GM06990 (cell line): ENCODE data around the gene TLDC2.

Experiments
- DNase-seq: peaks from one replicate; pipeline ENCODE4 v3.0.0-alpha.2; 2011; ENCODE audit not compliant: insufficient read length; ENCODE audit errors: extremely low read depth
- H3K27me3 ChIP-seq: replicated peaks from 2 replicates; pipeline ENCODE4 v1.6.0; 2011; ENCODE audit warnings: low read length; ENCODE audit not compliant: control insufficient read depth, insufficient read depth
- H3K36me3 ChIP-seq: 2 replicates; pipeline ENCODE4 v1.5.1; 2011; ENCODE audit warnings: low read length; ENCODE audit not compliant: control insufficient read depth, insufficient read depth
- H3K4me3 ChIP-seq: replicated peaks from 2 replicates; pipeline ENCODE4 v1.5.1; 2011; ENCODE audit warnings: low read depth, mild to moderate bottlenecking, control low read depth, low read length
- TF ChIP-seq, protein P1 (sequence below): IDR thresholded peaks from 2 replicates; pipeline ENCODE4 v1.5.1; 2011; ENCODE audit warnings: low read length, control low read depth, mild to moderate bottlenecking, inconsistent platforms; ENCODE audit not compliant: insufficient read depth, poor library complexity, severe bottlenecking

The TLDC2 gene

DNA sequence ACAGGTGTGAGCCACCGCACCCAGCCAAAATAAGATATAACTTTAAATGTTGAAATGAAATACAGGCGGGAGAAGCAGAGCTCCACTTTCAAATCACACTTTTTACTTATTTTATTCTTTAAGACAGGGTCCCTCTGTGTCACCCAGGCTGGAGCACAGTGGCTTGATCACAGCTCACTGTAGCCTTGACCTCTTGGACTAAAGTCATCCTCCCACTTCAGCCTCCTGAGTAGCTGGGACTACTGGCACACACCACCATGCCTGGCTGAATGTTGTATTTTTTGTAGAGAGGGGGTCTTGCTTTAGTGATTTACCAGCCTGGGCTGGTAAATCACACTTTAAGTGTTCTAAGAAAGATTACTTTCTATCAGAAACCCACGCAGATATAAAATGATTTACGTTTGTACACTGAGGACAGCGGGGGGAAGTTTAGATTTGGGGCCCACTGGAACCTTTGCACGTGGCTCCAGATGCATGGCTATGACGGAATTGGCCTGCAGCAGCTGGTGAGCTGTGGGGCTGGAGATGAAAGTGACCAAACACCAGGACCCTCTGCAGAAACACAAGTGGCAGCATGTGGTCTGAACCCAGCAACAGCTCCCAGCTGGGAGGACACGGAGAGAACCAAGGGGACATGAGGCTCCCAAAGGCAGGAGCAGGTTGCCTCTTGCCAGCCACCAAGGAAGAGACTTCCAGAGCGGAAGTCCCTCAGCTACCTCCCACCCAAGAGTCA lies 26.4 kb upstream of the TLDC2 start:
- H3K4me3 ChIP-seq: no peak overlapping the region
- DNase-seq: no peak
- H3K36me3 ChIP-seq: no peaks in the 10 kb centered on the region
- TF ChIP-seq, protein P1, sequence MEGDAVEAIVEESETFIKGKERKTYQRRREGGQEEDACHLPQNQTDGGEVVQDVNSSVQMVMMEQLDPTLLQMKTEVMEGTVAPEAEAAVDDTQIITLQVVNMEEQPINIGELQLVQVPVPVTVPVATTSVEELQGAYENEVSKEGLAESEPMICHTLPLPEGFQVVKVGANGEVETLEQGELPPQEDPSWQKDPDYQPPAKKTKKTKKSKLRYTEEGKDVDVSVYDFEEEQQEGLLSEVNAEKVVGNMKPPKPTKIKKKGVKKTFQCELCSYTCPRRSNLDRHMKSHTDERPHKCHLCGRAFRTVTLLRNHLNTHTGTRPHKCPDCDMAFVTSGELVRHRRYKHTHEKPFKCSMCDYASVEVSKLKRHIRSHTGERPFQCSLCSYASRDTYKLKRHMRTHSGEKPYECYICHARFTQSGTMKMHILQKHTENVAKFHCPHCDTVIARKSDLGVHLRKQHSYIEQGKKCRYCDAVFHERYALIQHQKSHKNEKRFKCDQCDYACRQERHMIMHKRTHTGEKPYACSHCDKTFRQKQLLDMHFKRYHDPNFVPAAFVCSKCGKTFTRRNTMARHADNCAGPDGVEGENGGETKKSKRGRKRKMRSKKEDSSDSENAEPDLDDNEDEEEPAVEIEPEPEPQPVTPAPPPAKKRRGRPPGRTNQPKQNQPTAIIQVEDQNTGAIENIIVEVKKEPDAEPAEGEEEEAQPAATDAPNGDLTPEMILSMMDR: no peak
- H3K27me3 ChIP-seq: no peaks in the 10 kb centered on the region

DNA sequence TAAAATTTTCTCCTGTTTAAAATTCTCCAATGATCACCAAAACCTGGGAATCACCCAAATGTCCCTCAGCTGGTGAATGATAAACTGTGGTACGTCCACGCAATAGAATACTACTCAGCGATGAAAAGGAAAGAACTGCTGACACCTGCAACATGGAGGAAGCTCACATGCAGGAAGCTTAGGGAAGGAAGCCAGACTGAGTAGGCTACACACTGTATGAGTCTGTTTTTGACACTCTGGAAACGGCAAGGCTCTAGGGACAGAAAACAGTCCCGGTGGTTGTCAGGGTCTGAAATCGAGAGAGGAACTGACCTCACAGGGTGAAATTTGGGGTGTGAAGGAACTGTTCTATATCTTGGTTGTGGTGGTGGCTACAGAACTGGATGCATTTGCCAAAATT lies 25.2 kb upstream of the TLDC2 start:
- no peak for DNase-seq
- H3K27me3 ChIP-seq: no peaks in the 10 kb centered on the region
- TF ChIP-seq, protein P1: no peak
- no peaks in the 10 kb centered on the region for H3K36me3 ChIP-seq
- no peak overlapping the region for H3K4me3 ChIP-seq

DNA sequence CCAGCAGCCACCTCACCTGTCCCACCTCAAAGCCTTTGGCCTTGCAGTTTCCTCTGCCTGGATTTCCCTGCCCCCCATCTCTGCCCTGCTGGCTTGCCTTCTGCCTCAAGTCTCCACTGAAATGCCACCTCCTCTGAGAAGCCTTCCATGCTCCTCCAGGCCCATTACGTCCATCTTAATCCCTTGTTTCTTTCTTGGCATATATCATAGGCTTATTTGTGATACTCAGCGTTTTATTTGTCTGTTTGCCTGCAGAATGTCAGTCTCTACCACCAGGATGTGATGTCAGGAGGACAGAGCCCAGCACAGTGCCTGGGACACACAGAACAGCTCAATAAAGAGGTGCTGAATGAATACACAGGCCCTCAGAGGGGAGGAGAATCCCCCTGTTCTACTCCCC lies 24.4 kb upstream of the TLDC2 start:
- no peak for DNase-seq
- TF ChIP-seq, protein P1: no peak
- Histone ChIP-seq H3K36me3 (no peaks in the 10 kb centered on the region), H3K27me3 (no peaks in the 10 kb centered on the region), H3K4me3 (peak overlapping the region; percentile 57)

DNA sequence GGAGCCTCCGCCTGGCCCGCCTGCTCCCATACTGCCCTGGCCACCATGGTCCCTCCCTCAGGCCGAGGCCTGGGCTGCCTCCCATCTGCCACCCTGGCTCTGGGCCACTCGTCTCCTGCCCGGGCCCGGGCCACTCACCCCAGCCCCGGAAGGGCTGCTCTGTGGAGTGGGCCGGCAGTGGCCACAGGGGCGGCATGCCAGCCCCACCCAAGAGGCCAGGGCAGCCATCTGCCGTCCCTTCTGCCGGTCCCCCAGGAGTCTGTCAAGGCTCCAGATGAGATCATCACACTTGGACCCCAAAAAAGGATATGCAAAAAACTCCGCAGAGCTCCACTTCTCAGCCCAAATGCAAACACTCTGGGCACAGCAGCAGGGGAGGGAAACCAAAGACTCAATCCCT lies 23.8 kb upstream of the TLDC2 start:
- DNase-seq: peak; percentile 61
- Histone ChIP-seq H3K27me3 (no peaks in the 10 kb centered on the region), H3K36me3 (no peaks in the 10 kb centered on the region), H3K4me3 (peak overlapping the region; percentile 57)
- TF ChIP-seq, protein P1: no peak

DNA sequence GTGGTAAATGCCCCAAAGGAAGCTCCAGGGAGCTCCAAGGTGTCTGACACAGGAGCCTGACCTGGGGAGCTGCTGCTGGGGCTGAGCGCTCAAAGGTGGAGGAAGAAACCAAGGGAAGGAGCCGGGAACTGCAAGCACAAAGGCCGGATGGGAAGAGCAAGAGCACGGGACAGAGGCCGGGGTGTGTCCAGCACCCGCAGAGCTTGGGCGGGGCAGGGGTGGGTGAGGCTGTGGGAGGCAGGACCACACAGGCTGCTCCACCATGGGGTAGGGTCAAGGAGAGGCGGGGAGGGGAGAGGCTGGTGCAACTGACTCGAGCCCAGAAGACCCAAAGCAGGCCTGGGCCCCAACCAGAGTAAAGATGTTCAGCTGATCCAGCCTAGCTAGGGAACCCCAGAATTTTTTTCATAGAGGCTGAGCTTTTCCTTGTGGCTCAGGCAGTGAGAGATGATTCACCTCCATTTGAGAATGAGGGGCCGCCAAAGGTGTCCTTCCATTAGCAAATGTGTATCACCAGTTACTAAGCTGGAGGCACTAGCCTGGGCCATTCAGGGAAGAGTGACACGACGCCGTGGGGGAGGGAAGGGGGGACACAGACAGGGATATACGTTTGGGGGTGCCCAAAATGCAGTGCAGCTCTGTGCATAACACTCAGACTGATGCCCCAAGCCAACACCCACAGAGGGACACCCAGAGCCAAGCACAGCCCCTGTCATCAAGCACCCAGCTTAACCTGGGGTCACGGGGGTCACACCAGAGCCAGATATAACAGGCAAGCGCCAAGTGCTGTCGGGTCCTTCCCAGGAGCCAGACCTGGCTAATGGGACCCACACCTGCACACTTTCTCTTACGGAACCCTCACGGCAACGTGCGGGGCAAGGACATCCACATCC lies 21.3 kb upstream of the TLDC2 start:
- TF ChIP-seq, protein P1: no peak
- Histone ChIP-seq H3K36me3 (no peaks in the 10 kb centered on the region; the same call in 1 of the 2 replicates), H3K4me3 (no peak overlapping the region), H3K27me3 (no peaks in the 10 kb centered on the region)
- DNase-seq: no peak
